ENCODE measurements around the gene DFFB. TPM values are rescaled to one million over a fixed set of nuclear protein-coding genes. Genes with fewer than 3 reads are reported as not detected.

DFFB gene
- polyA plus RNA-seq, 1 experiment, result 6.1 TPM

GRCh38 chr1:3893190-3893589, 35.9 kb downstream of the DFFB start:
- Histone ChIP-seq H3K27me3 (ENCODE audit: control insufficient read depth, insufficient read depth, low read length) (no peaks in the 10 kb centered on the region), H3K36me3 (ENCODE audit: control insufficient read depth, insufficient read depth, low read length) (peaks cover 13% of the 10 kb centered on the region), H3K4me3 (ENCODE audit: low read depth, low read length) (no peak overlapping the region)
- ChIA-PET CTCF (no interaction called here), POLR2A (no interaction called here)
- DNase-seq (ENCODE audit: low read depth), result no peak
- TF ChIP-seq, protein P1, sequence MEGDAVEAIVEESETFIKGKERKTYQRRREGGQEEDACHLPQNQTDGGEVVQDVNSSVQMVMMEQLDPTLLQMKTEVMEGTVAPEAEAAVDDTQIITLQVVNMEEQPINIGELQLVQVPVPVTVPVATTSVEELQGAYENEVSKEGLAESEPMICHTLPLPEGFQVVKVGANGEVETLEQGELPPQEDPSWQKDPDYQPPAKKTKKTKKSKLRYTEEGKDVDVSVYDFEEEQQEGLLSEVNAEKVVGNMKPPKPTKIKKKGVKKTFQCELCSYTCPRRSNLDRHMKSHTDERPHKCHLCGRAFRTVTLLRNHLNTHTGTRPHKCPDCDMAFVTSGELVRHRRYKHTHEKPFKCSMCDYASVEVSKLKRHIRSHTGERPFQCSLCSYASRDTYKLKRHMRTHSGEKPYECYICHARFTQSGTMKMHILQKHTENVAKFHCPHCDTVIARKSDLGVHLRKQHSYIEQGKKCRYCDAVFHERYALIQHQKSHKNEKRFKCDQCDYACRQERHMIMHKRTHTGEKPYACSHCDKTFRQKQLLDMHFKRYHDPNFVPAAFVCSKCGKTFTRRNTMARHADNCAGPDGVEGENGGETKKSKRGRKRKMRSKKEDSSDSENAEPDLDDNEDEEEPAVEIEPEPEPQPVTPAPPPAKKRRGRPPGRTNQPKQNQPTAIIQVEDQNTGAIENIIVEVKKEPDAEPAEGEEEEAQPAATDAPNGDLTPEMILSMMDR (IDR thresholded peaks at IDR 0.05; ENCODE audit: insufficient read depth, low read depth, low read length), result no peak

GRCh38 chr1:3894626-3895278, 37.5 kb downstream of the DFFB start:
- CTCF ChIA-PET, result no interaction called here
- Histone ChIP-seq H3K36me3 (ENCODE audit: control insufficient read depth, insufficient read depth, low read length) (peaks cover 11% of the 10 kb centered on the region), H3K4me3 (ENCODE audit: low read depth, low read length) (no peak overlapping the region), H3K27me3 (ENCODE audit: control insufficient read depth, insufficient read depth, low read length) (no peaks in the 10 kb centered on the region)
- DNase-seq (ENCODE audit: low read depth), result no peak
- TF ChIP-seq, protein P1 (IDR thresholded peaks at IDR 0.05; ENCODE audit: insufficient read depth, low read depth, low read length), result no peak
- POLR2A ChIA-PET, result no interaction called here

DNA sequence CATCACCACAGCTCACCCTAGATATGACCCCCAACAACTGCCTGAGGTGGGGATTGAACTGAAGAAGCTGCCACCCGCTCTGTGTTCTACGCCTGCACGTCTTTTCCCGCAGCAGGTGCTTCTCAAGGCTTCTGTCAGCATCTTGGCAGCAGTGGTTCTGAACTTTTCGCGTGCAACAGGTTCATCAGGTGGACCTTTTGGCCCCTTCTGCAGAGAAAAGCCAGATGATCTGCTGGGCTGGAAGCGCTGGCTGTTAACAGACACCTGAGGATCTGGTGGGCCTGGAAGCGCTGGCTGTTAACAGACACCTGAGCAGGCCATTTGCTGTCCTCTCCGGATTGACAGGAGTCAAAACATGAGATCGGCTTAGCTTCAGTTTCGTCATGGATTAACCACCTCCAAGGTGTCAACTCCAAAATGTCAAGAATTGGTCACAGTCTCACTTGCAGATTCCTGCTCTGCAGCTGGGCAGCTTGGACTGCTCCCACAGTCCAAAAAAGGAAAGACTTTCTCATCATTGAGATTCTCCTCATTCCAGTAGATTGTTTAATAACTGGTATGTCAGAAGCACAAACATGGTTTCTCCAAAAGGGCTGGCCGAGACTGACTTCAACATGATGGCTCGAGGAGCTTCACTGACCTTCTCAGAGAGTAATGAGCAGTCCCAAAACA, 38.1 kb downstream of the DFFB start:
- POLR2A ChIA-PET, result no interaction called here
- CTCF ChIA-PET, result no interaction called here
- Histone ChIP-seq H3K27me3 (ENCODE audit: control insufficient read depth, insufficient read depth, low read length) (no peaks in the 10 kb centered on the region), H3K4me3 (ENCODE audit: low read depth, low read length) (no peak overlapping the region), H3K36me3 (ENCODE audit: control insufficient read depth, insufficient read depth, low read length) (peaks cover 7% of the 10 kb centered on the region)
- DNase-seq (ENCODE audit: low read depth), result no peak
- TF ChIP-seq, protein P1 (IDR thresholded peaks at IDR 0.05; ENCODE audit: insufficient read depth, low read depth, low read length), result no peak

DNA sequence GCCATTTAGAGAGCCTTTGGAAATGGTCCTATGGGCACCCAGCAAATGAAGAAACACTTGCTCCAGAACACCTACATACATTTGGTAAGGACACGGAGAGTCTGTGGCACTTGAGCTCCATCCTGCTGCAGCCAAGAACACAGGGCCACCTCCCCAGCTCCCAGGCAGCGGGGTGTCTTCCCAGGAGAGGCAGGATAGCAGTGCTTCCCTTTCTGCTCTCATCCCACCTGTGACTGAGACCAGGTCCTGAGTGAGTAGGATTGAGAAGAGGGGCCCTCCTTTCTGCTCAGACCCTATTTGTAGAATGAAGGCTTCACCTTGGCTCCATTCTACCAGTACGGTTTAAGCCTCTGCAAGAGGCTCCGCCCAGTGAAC, 38.7 kb downstream of the DFFB start:
- H3K36me3 ChIP-seq (ENCODE audit: control insufficient read depth, insufficient read depth, low read length), result peaks cover 2% of the 10 kb centered on the region
- TF ChIP-seq, protein P1 (IDR thresholded peaks at IDR 0.05; ENCODE audit: insufficient read depth, low read depth, low read length), result no peak
- CTCF ChIA-PET, result no interaction called here
- DNase-seq (ENCODE audit: low read depth), result no peak
- POLR2A ChIA-PET, result no interaction called here
- no peak overlapping the region for H3K4me3 ChIP-seq (ENCODE audit: low read depth, low read length)
- H3K27me3 ChIP-seq (ENCODE audit: control insufficient read depth, insufficient read depth, low read length), result no peaks in the 10 kb centered on the region

DNA sequence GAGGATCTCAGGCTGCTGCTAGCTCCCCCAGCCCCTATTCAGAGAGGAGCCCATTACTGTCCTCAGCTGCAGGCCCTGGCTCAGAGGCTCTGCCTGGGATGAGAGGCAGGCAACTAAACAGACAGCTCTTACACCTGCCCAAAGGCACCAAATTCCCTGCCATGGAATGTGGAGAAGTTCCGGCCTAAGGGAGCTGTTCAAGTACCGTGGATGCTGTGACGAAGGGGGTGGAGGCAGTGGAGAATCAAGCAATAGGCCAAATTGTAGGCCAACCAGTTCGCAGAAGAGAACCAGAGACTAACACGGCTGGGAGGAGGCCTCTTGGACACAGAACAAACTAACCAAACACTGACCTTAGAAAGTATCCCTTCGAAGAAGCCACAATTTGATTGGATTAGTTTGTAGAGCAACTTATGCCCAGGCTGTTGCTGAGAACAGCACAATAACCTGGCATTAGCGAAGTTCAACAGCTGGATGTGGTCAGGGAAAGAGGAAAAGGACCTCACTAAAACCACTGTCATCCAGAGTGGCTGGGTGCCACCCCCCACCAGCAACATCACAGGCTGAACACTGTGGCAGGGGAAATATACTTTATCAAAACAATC, 39.2 kb downstream of the DFFB start:
- no peaks in the 10 kb centered on the region for H3K27me3 ChIP-seq (ENCODE audit: control insufficient read depth, insufficient read depth, low read length)
- H3K4me3 ChIP-seq (ENCODE audit: low read depth, low read length), result no peak overlapping the region
- DNase-seq (ENCODE audit: low read depth), result no peak
- POLR2A ChIA-PET, result no interaction called here
- TF ChIP-seq, protein P1 (IDR thresholded peaks at IDR 0.05; ENCODE audit: insufficient read depth, low read depth, low read length), result no peak
- peaks cover 2% of the 10 kb centered on the region; the same call in 1 of the 2 replicates for H3K36me3 ChIP-seq (ENCODE audit: control insufficient read depth, insufficient read depth, low read length)
- CTCF ChIA-PET, result interaction anchor here (0.6 kb wide), 1 partner anchor 45 kb away, joined by 3 read pairs; no protein-coding TSS in a partner anchor

Measured in BJ (cell line).